RWPE1 (cell line): ENCODE results near the gene PLCH2.

Experiments used
- CTCF ChIA-PET: fragments of 350-600 bp; sonication (Branson Sonifier 250); formaldehyde crosslinking; extraction: SDS; loops from one replicate; lab custom pipeline; 2021; lab: Yijun Ruan, JAX
- POLR2A ChIA-PET: fragments of 400-600 bp; formaldehyde crosslinking; extraction: SDS; loops from one replicate; lab custom pipeline; 2020; ENCODE audit warnings: antibody characterized with exemption; ENCODE audit not compliant: low non-redundant PET; lab: Yijun Ruan, JAX
- DNase-seq: peaks from one replicate; pipeline ENCODE4 v3.0.0; 2012; ENCODE audit warnings: low spot score
- H3K27ac ChIP-seq: fragments of 450-650 bp; 2 replicates; pipeline ENCODE4 v1.5.1; 2017
- CTCF ChIP-seq: fragments of 450-650 bp; conservative IDR thresholded peaks from 2 replicates; pipeline ENCODE4 v1.5.1; 2017; ENCODE audit warnings: low read depth, mild to moderate bottlenecking

The PLCH2 gene

GRCh38 chr1:2476061-2476999, at the start of gene PLCH2:
Gene PLCH2, plus strand, starts transcription at chr1:2476289. Its CDS starts 300 bp downstream, at chr1:2476589.
- CTCF ChIA-PET: no interaction called here
- POLR2A ChIA-PET: no interaction called here
- TF ChIP-seq CTCF: no peak
- no peak for DNase-seq
- peak within 1 kb of the TSS; percentile 57 for H3K27ac ChIP-seq

GRCh38 chr1:2426540-2426939, 49.5 kb upstream of the PLCH2 start:
- ChIA-PET POLR2A (interaction anchor here (0.6 kb wide), 1 partner anchor 99 kb away, joined by 3 read pairs; no protein-coding TSS in a partner anchor), CTCF (interaction anchor here (0.6 to 2.5 kb wide), 2 partner anchors 11 to 74 kb away, joined by 4 to 10 read pairs; no protein-coding TSS in a partner anchor)
- peak overlapping the region; percentile 96 for H3K27ac ChIP-seq
- TF ChIP-seq CTCF: no peak
- DNase-seq: no peak

GRCh38 chr1:2427051-2427450, 49.0 kb upstream of the PLCH2 start:
- no peak for DNase-seq
- POLR2A ChIA-PET: no interaction called here

GRCh38 chr1:2427976-2428375, 48.1 kb upstream of the PLCH2 start:
- peak overlapping the region; percentile 96 for H3K27ac ChIP-seq
- no peak for TF ChIP-seq CTCF
- DNase-seq: no peak
- CTCF ChIA-PET: interaction anchor here (2.5 kb wide), 1 partner anchor 13 kb away, joined by 10 read pairs; no protein-coding TSS in a partner anchor
- POLR2A ChIA-PET: interaction anchor here (0.5 to 0.9 kb wide), 3 partner anchors 8 to 71 kb away, joined by 3 to 5 read pairs (median 3); no protein-coding TSS in a partner anchor

More at GRCh38 chr1:2427051-2427450, 49.0 kb upstream of the PLCH2 start:
- H3K27ac ChIP-seq: peak overlapping the region; percentile 96
- no peak for TF ChIP-seq CTCF
- CTCF ChIA-PET: interaction anchor here (0.6 to 2.5 kb wide), 3 partner anchors 12 to 73 kb away, joined by 4 to 10 read pairs (median 5); no protein-coding TSS in a partner anchor

GRCh38 chr1:2428490-2428889, 47.6 kb upstream of the PLCH2 start:
- peak; percentile 78 for DNase-seq
- ChIA-PET POLR2A (interaction anchor here (0.6 to 0.9 kb wide), 2 partner anchors 9 to 70 kb away, joined by 3 read pairs; no protein-coding TSS in a partner anchor), CTCF (no interaction called here)
- no peak for TF ChIP-seq CTCF
- peak overlapping the region; percentile 96 for H3K27ac ChIP-seq
